ENCODE data around the gene CENPK.
"Not testable (repeated sequence)": the region's sequence is repeated elsewhere in the genome, so short reads cannot be mapped to it uniquely, and the experiment has no call there.

CENPK gene, protein sequence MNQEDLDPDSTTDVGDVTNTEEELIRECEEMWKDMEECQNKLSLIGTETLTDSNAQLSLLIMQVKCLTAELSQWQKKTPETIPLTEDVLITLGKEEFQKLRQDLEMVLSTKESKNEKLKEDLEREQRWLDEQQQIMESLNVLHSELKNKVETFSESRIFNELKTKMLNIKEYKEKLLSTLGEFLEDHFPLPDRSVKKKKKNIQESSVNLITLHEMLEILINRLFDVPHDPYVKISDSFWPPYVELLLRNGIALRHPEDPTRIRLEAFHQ

DNA sequence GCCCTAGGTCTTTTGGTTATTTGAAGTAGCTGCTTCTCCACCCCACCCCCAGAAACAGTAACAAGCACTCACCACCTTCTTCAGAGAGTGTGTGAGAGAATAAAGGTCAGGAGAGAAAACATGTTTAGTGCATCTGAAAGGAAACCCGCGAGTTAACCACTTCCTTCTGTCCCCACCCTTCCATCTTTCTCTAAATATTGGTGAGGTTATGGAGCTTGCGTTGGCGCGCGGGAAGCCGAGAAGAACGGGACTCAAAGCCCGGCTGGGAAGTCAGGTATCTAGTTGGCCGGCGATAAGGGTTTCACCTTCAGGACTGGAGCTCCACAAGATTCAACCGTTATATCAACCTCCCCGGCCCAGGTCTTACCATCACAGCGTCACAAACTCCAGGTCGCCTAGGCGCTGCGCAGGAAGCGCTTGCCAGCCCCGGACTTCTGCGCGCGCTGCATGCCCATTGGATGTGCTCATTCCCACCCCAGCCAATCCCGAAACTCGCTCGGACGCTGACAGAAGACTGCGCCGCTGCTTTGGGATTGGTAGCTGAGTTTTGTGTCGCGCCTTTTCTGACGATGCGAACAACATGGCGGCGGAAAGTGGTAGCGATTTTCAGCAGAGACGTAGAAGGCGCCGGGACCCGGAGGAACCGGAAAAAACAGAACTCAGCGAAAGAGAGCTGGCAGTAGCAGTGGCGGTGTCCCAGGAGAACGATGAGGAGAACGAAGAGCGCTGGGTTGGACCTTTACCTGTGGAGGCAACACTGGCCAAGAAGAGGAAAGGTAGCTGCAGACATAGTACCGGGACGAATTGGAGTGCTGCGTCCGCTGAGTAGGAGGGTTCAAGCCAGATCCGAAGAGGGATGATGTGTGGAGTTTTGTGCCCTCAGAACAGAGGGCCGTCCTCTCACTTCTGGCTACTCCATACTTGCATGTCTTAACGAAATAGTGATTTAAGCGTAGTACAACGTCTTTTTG, at the start of gene CENPK, which contains the start of gene PPWD1:
TSS of gene CENPK (minus strand) at position 438 of the 971 bp plus-strand sequence. CDS start 8,261 bp downstream, outside the sequence.
TSS of gene PPWD1 (plus strand) at position 566 of the 971 bp plus-strand sequence. CDS start at position 581, 15 bp downstream.
- peak; percentile 79 for DNase-seq (ENCODE audit: low read depth in 2 of 2)

DNA sequence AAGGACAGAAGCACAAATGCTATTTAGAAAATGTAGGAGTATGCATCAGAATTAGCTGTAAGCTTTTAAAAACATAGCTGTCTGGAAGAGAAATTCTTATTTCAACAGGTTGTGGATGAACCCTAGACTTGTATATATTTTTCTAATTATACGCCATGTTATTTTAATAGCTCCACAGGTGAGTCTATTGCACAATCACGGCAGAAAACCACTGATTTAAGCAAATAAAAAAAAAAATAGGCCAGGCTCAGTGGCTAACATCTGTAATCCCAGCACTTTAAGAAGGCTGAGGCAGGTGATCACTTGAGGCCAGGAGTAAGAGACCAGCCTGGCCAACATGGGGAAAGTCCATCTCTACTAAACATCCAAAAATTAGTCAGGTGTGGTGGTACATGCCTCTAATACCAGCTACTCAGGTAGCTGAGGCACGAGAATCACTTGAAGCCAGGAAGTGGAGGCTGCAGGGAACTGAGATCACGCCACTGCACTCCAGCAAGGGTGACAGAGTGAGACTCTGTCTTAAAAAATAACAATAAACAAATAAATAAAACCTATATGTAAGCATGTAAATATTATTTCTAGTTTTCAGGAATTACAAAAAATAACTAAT, 49.4 kb upstream of the CENPK start:
- no peak for DNase-seq (ENCODE audit: low read depth in 2 of 2)

DNA sequence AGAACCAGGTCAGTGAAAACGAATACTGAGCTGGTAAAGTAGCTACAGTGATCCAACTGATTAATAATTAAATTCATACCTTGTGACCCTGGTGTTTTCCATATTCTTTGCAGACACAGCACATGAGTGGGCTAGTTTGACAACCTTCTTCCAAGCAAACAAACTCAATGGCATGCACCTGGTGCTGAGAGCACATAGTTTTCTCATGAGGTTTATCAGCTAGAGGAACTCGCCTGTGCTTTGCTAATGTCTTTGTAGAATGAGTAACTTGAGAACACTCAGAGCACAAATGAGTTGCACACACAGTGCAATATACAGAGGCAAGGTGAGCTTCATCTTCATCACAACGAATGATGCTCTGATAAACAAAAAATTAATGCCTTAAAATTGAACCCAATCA, 48.6 kb upstream of the CENPK start:
- DNase-seq (ENCODE audit: low read depth in 2 of 2) = no peak

DNA sequence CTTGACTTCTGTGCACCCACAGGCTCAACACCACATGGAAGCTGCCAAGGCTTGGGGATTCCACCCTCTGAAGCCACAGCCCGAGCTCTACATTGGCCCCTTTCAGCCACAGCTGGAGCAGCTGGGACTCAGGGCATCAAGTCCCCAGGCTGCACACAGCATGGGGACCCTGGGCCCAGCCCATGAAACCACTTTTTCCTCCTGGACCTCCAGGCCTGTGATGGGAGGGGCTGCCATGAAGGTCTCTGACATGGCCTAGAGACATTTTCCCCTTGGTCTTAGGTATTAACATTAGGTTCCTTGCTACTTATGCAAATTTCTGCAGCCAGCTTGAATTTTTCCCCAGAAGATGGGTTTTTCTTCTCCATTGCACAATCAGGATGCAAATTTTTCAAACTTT, 38.8 kb upstream of the CENPK start:
- DNase-seq (ENCODE audit: low read depth in 2 of 2) = not testable (repeated sequence)

DNA sequence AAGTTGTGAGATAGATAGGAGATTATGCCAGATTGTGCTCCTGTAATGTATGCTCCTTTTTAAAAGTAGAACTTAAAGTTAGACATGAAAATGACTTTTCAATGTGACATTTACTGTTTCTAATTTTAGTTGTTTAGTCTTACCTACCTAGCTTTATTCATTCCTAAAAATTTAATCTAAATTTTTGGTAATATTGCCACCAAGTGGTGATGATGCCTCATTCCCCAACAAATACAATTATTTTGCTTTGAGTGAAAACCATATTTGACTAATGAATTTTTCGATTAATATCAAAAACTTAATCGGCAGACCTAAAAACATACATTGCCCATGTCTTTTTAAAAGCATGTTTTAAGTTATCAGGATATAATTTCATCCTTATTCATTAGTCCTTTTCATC, 25.7 kb upstream of the CENPK start:
- no peak for DNase-seq (ENCODE audit: low read depth in 2 of 2)

- DNase-seq (ENCODE audit: low read depth in 2 of 2) = no peak
These were observed 14.2 kb upstream of the CENPK start for GRCh38 chr5:65577141-65577540.

DNA sequence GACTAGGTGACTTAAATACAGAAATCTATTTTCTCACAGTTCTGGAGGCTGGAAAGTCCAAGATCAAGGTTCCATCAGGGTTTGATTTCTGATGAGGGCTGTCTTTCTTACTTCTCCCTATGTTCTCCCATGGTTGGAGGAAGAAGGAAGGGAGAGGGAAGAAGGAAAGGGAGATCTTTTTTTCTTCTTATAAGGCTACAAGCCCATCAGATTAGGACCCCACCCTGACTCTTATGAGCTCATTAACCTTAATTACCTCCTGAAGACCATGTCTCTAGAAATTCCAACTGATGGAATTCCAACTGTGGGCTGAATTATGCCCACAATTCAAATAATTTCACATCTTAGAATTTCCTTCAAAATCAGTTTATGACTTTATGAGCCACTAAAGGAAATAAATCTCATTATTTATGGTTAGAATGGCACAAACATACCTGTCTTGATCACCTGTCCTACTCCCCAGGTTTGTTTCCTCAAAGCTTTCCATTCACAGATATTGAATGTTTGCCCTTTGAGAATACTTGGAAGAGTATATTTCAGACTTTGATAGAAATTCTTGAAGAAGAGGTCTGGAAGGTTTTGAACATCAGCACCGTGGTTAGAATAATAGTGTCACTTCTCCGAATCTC, 7.7 kb upstream of the CENPK start:
- no peak for DNase-seq (ENCODE audit: low read depth in 2 of 2)

DNA sequence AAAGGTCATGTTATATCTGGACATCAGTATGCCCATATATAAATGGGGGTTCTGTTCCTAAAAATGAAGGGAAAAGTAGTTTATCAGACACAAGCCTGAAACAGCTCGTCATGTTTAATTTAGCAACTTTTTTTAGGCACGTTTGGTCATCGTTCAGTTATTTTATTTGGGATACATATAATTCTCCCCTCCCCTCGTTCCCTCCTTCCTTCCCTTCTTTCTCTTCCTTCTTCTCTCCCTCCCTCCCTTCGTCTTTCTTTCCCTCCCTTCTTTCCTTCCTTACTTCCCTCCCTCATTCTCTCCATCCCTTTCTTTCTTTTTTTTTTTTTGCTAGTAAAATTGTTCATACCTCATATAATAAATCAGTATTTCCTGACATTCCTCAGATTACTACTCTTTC, 3.5 kb upstream of the CENPK start:
- DNase-seq (ENCODE audit: low read depth in 2 of 2) = no peak

GRCh38 chr5:65563777-65564176, 809 bp upstream of the CENPK start:
- no peak for DNase-seq (ENCODE audit: low read depth in 2 of 2)

GRCh38 chr5:65556718-65557117, 6.2 kb downstream of the CENPK start:
- DNase-seq (ENCODE audit: low read depth in 2 of 2) = no peak

- DNase-seq (ENCODE audit: low read depth in 2 of 2) = no peak
These were observed 6.8 kb downstream of the CENPK start for GRCh38 chr5:65556181-65556580.

DNA sequence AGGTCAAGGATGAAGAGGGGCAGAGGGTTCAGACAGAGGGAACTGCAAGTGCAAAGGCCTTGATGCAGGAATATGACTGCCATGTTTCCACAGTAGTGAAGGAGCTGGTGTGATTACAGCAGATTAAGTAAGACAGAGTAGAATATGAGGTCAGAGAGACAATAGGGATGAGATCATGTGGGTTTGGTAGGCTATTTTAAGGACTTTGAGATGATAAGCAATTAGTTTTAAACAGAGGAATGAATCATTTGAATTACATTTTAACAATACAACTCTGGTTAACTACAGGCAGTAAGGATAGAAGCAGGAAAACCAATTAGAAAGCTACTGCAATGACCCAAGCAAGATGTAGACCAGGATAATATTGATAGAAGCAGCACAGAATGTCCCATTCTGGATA, 7.7 kb downstream of the CENPK start:
- DNase-seq (ENCODE audit: low read depth in 2 of 2) = no peak

GRCh38 chr5:65553941-65554340, 9.0 kb downstream of the CENPK start:
- no peak for DNase-seq (ENCODE audit: low read depth in 2 of 2)

DNA sequence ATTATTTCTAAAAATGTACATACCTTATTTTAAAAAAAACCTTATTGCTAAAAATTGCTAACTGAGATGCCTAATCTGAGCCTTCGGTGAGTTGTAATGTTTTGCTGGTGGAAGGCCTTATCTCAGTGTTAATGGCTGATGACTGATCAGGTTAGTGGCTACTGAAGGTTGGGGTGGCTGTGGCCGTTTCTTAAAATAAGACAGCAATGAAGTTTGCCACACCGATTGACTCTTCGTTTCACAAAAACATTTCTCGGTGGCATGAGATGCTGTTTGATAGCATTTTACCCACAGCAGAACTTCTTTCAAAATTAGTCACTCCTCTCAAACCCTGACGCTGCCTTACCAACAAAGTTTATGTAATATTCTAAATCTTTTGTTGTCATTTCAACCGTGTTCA, 14.7 kb downstream of the CENPK start:
- DNase-seq (ENCODE audit: low read depth in 2 of 2) = no peak

- no peak for DNase-seq (ENCODE audit: low read depth in 2 of 2)
These were observed 16.8 kb downstream of the CENPK start for GRCh38 chr5:65546141-65546540.

GRCh38 chr5:65544473-65544872, 18.5 kb downstream of the CENPK start:
- no peak for DNase-seq (ENCODE audit: low read depth in 2 of 2)

DNA sequence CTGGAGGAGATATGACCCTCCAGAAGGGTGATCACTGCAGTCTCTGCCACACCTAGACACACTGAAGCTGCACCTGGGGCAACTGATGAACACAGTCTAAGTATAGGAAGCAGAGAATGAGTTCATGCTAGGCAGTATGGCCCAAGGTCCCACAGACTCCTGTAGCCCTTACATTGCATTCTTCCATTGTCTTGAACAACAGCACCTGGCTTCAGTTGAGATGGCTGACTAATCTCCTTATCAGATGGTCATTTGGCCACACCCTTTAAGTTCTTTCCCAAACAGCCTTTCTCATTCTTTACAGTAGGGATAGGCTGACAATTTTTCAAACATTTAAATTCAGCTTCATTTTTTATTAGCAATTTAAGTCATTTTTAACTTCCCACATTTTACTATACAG, 23.1 kb downstream of the CENPK start:
- DNase-seq (ENCODE audit: low read depth in 2 of 2) = no peak

DNA sequence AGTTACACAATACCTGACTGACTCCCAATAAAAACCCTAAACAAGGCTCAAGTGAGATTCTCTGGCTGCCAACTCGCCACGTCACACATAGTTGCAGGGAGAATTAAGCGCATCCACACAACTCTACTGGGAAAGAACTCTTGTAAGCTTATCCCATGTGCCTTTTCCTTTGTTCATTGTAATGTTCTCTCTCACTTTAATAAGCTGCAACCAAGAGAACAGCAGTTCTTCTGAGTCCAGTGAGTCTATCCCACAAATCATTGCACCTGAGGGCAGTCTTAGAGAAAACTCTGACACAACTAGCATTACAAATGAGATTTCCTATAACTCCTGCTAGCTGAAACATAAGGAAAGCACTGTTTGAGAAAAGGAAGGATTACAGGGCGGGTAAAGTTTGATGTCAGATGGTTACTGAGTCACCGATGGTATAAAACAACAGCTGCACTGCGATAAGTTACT, 27.4 kb downstream of the CENPK start:
- no peak for DNase-seq (ENCODE audit: low read depth in 2 of 2)

DNA sequence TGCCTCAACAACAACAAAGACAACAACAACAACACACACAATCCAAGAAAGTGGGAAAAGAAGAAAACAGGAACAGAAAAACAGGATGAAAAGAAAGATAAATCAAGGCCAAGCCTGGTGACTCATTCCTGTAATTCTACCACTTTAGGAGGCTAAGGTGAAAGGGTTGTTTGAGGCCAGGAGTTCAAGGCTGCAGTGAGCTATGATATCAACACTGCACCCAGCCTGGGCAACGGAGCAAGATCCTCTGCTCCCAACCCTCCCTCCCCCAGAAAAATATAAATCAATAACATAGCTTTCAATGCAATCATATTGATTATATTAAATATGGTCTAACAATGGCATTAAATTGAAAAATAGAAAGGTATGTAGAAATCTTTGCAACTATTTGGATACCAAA, 32.1 kb downstream of the CENPK start:
- DNase-seq (ENCODE audit: low read depth in 2 of 2) = no peak

- DNase-seq (ENCODE audit: low read depth in 2 of 2) = no peak
These were observed 37.2 kb downstream of the CENPK start for GRCh38 chr5:65525726-65526125.

- DNase-seq (ENCODE audit: low read depth in 2 of 2) = no peak
These were observed 50.6 kb downstream of the CENPK start for GRCh38 chr5:65512170-65512937.
